GM21717 (cell line): ENCODE data around the gene TOPBP1.
"Not testable (repeated sequence)": the region's sequence is repeated elsewhere in the genome, so short reads cannot be mapped to it uniquely, and the experiment has no call there.

Experiments used
- ATAC-seq: cut with Tn5 transposase; IDR thresholded peaks from one replicate; pipeline ENCODE4 v1.9.1; 2021; ENCODE audit warnings: mild to moderate bottlenecking, moderate library complexity; ENCODE audit not compliant: unreplicated experiment

Gene TOPBP1

GRCh38 chr3:133661454-133662277 lies at the start of gene TOPBP1:
TSS of gene TOPBP1 (minus strand) at chr3:133661941. CDS start at chr3:133661127, 814 bp downstream.
- peak; percentile 88 for ATAC-seq

GRCh38 chr3:133711013-133711412 lies 49.3 kb upstream of the TOPBP1 start:
- ATAC-seq: no peak

GRCh38 chr3:133709139-133709750 lies 47.5 kb upstream of the TOPBP1 start:
- ATAC-seq: no peak

DNA sequence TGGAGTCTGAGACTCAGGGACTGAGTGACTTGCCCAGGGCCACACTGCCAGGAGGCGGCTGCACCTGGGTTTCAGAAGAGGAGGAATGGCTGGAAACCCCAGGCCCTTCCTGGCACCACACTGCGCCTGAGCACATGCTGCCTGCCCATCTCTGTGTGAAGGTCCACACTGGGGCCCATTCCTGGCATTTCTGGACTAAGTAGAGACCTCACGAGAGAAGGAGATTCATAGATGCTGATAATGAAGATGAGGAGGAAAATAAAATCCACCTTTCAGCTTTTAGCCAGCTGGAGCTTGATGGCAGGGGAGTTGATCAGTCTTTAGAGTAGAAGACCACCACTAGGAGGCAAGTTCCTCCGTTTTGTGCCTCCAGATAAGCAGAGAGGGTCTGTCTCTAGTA lies 44.3 kb upstream of the TOPBP1 start:
- no peak for ATAC-seq

- ATAC-seq: no peak
Measured at GRCh38 chr3:133703915-133704314, 42.2 kb upstream of the TOPBP1 start.

DNA sequence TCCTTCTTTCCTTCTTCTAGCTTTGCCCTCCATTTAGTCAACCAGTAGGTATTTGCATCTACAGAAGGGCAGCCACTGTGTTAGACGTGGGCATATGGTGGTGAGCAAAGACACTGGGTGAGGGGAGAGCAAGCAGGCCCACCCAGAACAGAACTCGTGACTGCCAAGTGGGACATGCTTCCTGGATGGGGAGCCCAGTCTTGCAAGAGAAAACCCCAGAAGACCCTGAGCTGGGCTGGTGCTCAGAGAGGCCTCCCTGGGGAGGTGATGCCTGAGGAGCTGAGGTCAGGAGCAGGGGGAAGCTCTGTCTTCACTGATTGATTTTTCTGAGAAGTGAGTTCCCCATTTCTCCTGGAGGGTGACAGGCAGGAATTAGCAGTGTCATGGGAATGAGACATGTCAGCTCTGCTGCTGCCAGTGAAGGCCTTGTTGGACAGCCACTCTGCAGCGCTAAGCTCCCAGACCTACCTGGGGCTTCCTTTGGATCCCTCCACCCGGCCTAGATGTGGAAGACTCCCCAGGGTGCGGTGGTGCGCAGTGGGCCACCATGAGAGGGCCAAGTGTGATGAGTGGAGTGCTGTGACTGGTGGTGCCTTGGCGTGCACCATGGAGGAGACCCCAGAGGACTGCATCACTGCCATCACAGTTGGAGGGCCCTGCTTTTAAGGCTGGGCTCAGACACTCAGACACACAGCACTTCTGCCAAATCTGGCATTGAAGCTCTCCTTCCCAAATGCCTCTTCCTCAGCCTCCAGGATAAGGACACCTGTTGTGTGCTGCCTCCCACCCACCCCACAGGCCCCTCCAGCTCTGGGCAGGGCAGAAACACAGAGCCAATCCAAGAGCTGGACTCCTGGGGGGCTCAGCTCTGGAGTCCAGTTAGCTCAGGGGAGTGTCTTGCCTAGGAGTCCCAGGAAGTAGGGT lies 40.0 kb upstream of the TOPBP1 start:
- no peak for ATAC-seq

GRCh38 chr3:133700351-133700750 lies 38.6 kb upstream of the TOPBP1 start:
- no peak for ATAC-seq

- ATAC-seq: no peak
Measured at GRCh38 chr3:133699903-133700302, 38.2 kb upstream of the TOPBP1 start.

GRCh38 chr3:133699467-133699866 lies 37.7 kb upstream of the TOPBP1 start:
- ATAC-seq: no peak

DNA sequence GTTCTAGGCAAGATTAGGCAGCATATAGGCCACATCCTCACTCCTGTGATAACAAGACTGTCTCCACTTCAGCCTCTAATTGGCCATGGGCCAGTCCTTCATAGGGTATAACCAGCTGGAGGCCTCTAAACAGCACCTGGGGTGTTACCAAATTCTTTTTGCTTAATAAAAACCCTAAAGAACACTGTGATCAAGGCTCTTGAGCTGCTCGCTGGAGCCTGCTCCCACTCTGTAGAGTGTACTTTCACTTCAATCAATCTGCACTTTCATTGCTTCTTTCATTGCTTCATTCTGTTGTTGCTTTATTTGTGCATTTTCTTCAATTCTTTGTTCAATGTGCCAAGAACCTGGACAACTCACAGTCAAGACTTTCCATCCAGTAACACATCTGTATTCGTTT lies 36.2 kb upstream of the TOPBP1 start:
- ATAC-seq: no peak

- no peak for ATAC-seq
Measured at GRCh38 chr3:133695560-133696171, 33.9 kb upstream of the TOPBP1 start.

- no peak for ATAC-seq
Measured at GRCh38 chr3:133694288-133695268, 32.8 kb upstream of the TOPBP1 start.

GRCh38 chr3:133693821-133694220 lies 32.1 kb upstream of the TOPBP1 start:
- no peak for ATAC-seq

DNA sequence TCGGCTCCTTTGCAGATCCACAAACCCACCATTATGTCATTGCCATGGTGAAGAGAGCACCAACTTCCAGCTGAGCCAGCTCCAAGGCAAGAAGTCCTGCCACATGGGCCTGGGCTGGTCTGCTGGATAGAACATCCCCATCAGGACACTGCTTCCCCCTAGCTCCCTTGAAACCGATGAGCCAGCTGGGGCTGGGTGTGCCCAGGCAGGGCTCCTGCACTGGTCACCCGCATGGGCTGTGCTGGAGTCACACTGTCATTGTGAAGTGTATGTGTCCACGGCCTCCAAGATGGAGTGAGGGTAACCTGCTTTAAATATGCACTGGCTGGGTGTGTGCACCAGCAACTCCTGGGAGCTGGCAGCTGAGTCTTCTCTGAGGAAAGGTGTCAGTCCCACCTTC lies 31.0 kb upstream of the TOPBP1 start:
- ATAC-seq: no peak

GRCh38 chr3:133691273-133692107 lies 29.7 kb upstream of the TOPBP1 start:
- no peak for ATAC-seq

GRCh38 chr3:133677993-133678392 lies 16.3 kb upstream of the TOPBP1 start:
- not testable (repeated sequence) for ATAC-seq

DNA sequence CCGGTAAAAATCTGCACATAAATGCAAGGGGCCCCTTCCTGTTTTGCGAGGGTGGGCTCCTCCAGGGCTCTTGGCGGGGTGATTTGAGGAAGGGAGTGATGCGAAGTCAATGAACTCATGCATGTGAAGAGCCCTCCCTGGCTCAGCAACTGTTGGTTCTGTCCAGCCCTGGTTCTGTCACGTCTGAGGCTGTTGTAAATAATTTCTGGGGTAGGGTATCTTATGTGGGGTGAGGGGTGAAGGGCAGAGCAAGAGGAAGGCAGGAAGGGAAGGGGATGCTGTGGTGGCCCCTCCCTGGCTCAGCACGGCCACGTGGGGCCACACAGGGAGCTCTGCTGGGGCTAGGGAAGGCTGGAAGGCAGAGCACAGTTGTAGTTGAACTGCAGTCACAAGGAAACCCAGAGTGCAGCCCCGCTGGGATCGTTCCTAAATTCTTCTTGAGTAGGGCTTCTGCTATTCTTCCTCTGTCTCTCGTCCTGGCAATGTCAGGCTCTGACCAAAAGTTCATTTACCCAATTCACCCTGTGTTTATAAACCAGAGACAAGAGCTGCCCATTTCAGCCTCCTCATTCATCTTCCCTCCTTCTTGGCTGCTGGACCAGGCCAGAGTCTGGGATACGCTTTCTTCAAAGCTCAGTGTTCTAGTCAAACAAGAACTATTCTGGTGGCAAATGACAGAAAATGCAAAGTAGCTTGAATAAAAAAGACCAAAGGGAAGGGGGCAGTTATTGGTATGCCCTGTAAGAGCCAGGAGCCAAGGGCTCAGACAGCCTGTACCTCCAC lies 14.8 kb upstream of the TOPBP1 start:
- no peak for ATAC-seq
